Dermis blood vessel endothelial cell (primary cell): ENCODE measurements around the gene ITIH1. TPM values are rescaled to one million over a fixed set of nuclear protein-coding genes. Genes with fewer than 3 reads are reported as not detected.
"Not testable (repeated sequence)": the region's sequence is repeated elsewhere in the genome, so short reads cannot be mapped to it uniquely, and the experiment has no call there.

Experiments
- DNase-seq: peaks from one replicate; pipeline ENCODE4 v3.0.0; 2010
- total RNA-seq: library from RNA; depleted of rRNA; stranded (reverse); fragments of >200 nt; gene quantifications from 2 replicates; pipeline ENCODE4 v1.2.3, GENCODE V29; 2014

Gene ITIH1, protein sequence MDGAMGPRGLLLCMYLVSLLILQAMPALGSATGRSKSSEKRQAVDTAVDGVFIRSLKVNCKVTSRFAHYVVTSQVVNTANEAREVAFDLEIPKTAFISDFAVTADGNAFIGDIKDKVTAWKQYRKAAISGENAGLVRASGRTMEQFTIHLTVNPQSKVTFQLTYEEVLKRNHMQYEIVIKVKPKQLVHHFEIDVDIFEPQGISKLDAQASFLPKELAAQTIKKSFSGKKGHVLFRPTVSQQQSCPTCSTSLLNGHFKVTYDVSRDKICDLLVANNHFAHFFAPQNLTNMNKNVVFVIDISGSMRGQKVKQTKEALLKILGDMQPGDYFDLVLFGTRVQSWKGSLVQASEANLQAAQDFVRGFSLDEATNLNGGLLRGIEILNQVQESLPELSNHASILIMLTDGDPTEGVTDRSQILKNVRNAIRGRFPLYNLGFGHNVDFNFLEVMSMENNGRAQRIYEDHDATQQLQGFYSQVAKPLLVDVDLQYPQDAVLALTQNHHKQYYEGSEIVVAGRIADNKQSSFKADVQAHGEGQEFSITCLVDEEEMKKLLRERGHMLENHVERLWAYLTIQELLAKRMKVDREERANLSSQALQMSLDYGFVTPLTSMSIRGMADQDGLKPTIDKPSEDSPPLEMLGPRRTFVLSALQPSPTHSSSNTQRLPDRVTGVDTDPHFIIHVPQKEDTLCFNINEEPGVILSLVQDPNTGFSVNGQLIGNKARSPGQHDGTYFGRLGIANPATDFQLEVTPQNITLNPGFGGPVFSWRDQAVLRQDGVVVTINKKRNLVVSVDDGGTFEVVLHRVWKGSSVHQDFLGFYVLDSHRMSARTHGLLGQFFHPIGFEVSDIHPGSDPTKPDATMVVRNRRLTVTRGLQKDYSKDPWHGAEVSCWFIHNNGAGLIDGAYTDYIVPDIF
- not detected in 2 replicates for total RNA-seq

DNA sequence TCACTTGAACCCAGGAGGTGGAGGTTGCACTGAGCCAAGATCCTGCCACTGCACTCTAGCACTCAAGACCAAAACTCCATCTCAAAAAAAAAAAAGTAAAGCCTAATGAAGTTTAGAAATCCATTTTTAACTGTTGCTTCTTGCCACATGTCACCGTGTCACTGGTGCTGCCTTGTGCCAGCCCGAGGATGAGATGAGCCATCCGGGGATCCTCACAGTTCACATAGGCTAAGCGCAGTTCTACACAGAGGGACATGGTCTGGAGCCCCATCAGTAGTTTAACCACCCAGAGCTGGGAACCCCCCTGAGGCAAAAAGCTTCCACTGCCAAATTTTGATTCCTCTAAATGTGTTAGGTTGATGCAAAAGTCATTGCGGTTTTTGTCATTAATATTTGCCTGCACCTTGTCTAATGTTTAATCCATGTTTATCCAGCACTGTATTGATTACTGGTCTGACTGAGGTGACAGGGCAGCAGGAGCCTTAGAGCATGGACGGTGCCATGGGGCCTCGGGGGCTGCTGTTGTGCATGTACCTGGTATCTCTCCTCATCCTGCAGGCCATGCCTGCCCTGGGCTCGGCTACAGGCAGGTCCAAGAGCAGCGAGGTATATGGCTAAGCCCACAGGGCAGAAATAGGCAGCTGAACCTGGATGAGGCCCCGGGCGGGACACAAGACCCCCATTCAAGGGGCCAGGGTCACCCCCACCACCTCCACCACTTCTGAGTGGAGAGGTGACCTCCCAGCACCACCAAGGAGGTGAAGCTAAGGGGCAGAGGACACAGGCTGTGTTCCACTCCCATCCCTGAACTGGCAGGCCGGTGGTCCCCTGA lies at the start of gene ITIH1:
Gene ITIH1 (plus strand): TSS at position 473 of the 832 bp plus-strand sequence. CDS start 17 bp downstream, at position 490.
- no peak for DNase-seq

- DNase-seq = not testable (repeated sequence)
Measured at GRCh38 chr3:52728753-52729152, 48.6 kb upstream of the ITIH1 start.

- peak; percentile 4 for DNase-seq
Measured at GRCh38 chr3:52730681-52731080, 46.7 kb upstream of the ITIH1 start.

- no peak for DNase-seq
Measured at GRCh38 chr3:52731590-52731989, 45.8 kb upstream of the ITIH1 start.

DNA sequence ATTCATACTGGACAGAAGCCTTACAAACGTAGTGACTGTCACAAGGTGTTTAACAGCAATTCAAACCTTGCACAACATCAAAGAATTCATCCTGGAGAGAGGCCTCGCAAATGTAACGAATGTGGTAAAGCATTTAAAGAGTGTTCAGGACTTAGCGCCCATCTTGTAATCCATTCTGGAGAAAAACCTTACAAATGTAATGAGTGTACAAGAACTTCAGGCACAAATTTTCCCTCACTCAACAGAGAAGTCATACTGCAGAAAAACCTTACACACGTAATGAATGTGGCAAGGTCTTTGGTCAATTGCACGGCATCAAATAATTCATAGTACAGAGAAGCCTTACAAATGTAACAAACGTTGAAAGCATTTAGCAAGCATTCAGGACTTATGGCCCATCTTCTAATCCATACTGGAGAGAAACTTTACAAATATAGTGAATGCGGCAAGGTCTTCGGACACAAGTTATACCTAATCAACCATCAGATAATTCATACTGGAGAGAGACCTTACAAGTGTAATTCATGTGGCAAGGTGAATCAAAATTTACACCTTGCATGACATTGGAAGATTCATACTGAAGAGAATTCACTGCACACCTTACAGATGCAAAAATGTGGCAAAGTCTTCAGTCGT lies 44.0 kb upstream of the ITIH1 start:
- DNase-seq = no peak

- DNase-seq = no peak
Measured at GRCh38 chr3:52739730-52740129, 37.7 kb upstream of the ITIH1 start.

- peak; percentile 71 for DNase-seq
Measured at GRCh38 chr3:52742418-52743041, 34.9 kb upstream of the ITIH1 start.

- DNase-seq = no peak
Measured at GRCh38 chr3:52743152-52743551, 34.2 kb upstream of the ITIH1 start.

- DNase-seq = no peak
Measured at GRCh38 chr3:52743721-52744120, 33.7 kb upstream of the ITIH1 start.

DNA sequence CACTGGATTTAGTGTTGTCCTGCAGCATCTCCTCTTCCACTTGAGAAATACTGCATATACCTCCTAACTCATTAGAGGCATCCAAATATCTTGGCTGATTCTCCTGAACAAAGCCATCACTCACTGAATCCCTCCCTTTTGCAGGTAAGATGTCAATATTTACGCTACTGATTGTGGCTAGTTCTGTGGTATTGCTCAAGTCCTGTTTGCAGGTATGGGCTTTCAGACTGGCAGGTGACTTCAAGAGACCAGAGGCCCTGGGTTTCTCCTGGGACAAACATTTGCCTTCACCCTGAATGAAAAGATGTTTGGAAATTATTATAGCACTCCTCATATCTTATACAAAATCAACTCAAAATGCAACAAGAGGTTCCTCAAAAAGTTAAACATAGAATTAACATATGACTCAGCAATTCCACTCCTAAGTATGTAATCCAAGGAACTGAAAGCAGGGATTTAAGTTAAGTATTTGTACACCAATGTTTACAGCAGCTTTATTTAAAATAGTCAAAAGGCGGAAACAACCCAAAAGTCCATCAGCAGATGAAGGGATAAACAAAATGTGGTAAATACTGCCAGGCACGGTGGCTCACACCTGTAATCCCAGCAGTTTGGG lies 25.2 kb upstream of the ITIH1 start:
- DNase-seq = no peak

GRCh38 chr3:52754373-52754772 lies 23.0 kb upstream of the ITIH1 start:
- DNase-seq = no peak

DNA sequence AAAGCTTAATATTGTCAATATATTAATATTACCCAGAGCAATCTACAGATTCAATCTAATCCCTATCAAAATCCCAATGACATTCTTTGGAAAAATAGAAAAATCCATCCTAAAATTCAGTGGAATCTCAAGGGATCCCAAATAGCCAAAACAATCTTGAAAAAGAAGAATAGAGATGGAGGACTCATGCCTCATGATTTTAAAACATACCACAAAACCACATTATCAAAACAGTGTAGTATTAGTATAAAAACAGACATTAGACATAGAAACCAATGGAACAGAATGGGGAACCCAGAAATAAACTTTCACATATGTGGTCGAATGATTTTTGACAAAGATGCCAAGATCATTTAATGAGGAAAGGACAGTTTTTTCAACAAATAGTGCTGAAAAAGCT lies 21.3 kb upstream of the ITIH1 start:
- DNase-seq = no peak

DNA sequence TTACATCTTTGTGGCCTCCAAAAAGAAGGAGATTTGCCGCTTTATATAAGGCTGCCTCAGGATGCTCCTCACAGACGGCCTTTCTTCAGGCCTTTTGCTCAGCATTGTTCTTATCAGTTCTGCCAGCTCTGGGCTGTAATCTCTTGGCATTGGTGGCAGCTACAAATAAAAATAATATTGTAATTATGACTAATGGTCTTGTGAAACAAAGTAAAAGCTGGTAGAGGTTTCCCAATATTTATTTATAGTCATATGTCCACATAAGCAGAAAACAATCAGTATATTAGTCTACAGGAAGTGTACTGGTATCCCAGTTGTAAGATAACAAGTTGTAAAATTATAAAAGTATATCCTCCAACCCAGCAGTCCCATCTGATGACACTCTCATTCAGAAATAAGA lies 13.9 kb upstream of the ITIH1 start:
- peak; percentile 66 for DNase-seq

DNA sequence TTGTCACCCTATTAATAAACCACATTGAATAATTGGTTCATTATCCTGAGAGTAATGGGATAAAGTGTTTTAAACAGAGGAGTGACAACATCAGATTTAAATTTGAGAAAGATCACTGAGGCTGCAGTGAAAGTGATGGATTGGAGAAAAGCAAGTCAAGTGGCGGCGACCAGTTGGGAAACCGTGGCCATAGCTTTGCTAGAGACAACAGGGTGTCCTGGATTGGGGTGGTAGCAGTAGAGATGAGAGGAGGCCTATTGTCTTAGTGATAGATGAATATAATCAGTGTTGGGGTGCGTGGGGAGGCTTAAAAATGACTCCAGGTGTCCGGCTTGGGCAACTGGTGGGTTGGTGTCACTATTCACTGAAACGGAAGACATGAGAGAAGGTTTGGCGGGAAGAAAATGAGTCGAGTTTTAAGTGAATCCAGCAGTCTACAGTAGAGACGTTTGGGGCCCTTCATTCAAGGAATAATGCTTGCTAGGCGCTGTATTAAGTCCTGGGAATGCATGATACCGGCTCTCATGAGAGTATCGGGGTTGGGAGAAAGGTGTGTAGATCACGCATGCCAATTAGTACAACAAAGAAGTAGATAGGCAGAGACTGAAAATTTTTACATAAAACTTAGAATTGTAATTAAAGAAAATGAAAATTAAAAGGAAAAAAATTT lies 7.5 kb upstream of the ITIH1 start:
- peak; percentile 27 for DNase-seq

- DNase-seq = peak; percentile 95
Measured at GRCh38 chr3:52770496-52771333, 6.7 kb upstream of the ITIH1 start, which contains the start of gene NEK4. TSS of gene NEK4 (minus strand) at chr3:52770940. CDS start at chr3:52770746, 194 bp downstream.

DNA sequence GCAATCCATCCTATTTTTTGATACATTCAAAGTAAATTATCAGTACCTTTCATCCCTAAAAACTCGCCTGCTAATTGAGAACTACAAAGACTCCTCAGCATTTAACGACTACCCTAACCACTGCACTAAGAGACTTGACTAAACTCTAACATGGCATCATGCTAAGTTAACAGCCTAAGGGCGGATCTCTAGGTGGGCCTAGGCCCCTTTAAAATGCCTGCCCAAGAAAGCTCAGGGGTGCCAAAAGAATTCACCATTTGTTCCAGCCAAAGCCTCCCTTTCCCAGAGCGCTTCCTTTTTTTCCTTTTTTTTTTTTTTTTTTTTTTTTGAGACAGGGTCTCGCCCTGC lies 6.1 kb upstream of the ITIH1 start:
- no peak for DNase-seq

DNA sequence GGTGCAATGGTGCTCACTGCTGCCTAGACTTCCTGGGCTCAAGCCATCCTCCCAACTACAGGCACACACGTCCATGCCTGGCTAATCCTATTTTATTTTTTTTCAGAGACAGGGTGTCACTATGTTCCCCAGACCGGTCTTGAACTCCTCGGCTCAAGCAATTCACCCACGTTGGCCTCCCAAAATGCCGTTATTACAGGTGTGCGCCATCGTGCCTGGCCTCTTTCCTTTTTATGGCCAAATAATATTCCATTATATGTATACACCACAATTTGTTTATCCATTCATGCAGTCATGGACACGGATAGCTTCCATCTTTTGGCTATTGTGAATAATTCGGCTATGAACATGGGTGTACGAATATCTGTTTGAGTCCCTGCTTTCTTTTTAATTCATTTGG lies 5.7 kb upstream of the ITIH1 start:
- DNase-seq = no peak

DNA sequence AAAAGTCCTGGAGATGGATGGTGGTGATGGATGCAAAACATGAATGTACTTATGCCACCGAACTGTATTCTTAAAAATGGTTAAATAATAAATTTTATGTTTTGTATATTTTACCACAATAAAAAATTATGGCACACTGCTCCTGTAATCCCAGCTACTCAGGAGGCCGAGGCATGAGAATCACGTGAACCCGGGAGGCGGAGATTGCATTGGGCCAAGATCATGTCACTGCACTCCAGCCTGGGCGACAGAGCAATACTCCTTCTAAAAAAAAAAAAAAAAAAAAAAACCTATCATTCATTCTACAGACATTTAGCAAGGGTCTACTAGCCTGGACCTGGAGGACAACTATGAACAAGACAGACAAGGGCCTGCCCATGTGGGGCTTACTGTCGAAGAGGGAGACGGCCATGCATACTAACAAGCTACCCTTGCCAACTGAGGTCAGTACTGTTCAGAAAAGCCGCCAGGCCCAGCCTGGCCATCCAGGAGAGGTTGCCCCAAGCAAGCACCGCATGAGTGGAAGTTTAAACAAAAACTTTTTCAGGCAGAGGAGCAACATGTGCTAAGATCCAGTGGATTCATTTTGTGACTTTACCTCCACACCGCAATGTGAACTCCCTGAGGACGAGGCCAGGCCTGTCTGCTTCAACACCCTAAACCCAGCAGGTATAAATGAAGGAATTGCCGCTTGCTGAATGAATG lies 3.9 kb upstream of the ITIH1 start:
- DNase-seq = no peak
